Measurements from ENCODE around the gene DDC.

GRCh38 chr7:50505553-50506210 is 59.5 kb downstream of the DDC start:
- TF ChIP-seq MYC (IDR thresholded peaks at IDR 0.05; ENCODE audit: low read depth, low read length) (no peak), CTCF (IDR thresholded peaks at IDR 0.05; ENCODE audit: extremely low read depth in 1 of 2, insufficient read depth in 1 of 2, low read depth in 1 of 2, low read length in 2 of 2) (no peak), JUN (IDR thresholded peaks at IDR 0.05; ENCODE audit: borderline replicate concordance, insufficient read depth, insufficient read length, low read depth) (no peak), POLR2A (IDR thresholded peaks at IDR 0.05; ENCODE audit: low read depth, low read length) (no peak), POLR2AphosphoS5 (IDR thresholded peaks at IDR 0.05; ENCODE audit: insufficient read depth, low read depth, low read length) (no peak)
